Measurements from ENCODE around the gene AGTRAP.

AGTRAP gene

DNA sequence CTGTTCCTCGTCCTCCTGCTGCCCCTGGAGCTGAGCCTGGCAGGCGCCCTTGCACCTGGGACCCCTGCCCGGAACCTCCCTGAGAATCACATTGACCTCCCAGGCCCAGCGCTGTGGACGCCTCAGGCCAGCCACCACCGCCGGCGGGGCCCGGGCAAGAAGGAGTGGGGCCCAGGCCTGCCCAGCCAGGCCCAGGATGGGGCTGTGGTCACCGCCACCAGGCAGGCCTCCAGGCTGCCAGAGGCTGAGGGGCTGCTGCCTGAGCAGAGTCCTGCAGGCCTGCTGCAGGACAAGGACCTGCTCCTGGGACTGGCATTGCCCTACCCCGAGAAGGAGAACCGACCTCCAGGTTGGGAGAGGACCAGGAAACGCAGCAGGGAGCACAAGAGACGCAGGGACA is 29.6 kb upstream of the AGTRAP start:
- DNase-seq (ENCODE audit: low spot score), result no peak

DNA sequence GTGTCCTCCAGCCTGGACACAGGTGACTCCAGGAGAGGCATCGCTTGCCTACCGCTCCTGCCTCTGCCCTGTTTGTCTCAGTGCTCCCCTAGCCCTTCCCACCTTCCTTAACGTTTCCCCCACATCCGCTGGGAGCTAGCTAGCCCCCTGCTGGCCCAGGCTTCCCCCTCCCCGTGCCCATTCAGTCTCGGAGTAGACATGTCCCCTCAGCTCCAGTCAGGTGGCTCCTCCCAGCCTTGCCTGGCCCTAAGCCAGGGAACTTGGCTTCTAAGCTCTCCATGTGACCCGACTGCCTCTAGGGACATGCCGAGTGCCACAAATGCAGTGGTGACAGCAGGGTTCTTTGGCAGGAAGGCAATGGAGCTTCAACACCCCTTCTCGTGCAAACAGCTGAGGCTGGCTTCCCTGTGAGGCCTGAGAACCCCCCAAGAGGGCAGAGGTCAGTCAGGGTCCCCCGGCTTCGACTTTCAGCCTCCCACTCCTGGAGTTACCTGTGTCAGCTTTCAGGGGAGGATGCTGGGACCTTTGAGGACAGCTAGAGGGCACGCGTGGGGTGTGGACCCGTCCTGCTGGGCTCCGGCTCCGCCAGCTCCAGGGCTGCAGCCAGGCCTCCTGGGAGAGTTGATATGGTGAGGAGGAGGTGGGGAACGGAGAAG is 28.2 kb upstream of the AGTRAP start:
- no peak for DNase-seq (ENCODE audit: low spot score)

DNA sequence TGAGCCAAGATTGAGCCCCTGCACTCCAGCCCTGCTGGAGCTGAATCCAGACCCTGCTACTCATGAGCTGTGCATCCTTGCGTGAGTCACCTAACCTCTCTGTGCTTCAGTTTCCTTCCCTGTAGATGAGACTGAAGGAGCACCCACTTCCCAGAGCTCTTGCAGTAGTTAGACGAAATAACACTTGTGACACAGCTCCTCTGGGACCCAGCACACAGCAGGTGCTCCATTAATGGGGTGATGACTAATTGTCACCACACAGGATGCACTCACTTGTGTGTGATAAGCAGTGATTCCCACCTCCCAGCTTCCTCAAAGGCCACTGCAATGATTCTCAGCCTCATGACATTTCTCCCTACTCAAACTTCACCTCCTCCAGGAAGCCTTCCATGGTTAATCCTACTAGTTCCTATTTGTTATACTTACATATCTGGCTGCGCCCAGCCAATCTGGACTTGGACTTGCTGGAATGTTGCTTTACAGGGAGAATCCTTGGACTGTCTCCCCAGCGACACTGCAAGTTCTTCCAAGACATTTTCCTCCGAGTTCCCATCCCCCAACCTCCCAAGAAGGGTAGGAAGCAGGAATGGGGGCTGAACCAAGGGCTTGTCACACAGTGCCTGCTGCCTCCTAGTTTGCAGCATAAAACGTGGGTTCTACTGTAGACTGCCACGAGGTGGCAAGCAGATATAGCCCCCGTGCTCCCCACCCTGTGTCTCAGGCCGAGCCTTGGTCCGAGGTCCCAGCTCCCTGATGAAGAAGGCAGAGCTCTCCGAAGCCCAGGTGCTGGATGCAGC is 27.2 kb upstream of the AGTRAP start:
- DNase-seq (ENCODE audit: low spot score), result no peak

DNA sequence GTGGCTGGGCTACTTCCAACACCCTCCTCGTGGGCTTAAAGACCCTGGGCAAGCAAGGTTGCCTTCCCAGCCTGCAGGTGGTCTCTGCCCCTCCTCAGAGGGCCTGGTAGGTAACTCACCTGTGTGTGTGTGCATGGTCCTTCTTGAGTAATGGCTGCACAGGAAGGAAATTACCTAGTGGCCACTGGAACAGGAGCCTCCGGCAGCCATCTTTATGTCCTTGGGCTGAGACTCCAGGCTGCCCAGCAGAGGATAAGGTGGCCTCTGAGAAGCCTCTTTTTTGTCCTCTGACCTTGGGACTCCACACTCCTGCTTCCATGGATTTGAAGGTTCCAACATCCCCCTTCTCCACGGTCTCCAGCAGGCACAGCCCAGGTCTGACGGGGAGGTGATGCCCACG is 24.4 kb upstream of the AGTRAP start:
- no peak for DNase-seq (ENCODE audit: low spot score)

DNA sequence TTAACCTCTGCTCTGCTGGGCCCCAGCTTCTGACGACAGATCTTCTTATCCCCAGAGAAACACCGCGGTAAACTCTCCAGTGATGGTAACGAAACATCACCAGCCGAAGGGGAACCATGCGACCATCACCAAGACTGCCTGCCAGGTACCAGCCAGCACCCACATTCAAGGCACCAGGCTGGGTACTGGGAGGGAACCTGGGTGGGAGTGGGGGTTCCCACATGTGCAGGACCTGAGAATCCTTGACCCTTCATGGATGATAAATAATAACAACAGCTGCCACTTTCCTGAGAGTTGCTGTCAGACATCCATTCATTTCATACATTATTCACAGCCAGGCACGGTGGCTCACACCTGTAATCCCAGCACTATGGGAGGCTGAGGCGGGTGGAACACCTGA is 23.7 kb upstream of the AGTRAP start:
- DNase-seq (ENCODE audit: low spot score), result no peak

DNA sequence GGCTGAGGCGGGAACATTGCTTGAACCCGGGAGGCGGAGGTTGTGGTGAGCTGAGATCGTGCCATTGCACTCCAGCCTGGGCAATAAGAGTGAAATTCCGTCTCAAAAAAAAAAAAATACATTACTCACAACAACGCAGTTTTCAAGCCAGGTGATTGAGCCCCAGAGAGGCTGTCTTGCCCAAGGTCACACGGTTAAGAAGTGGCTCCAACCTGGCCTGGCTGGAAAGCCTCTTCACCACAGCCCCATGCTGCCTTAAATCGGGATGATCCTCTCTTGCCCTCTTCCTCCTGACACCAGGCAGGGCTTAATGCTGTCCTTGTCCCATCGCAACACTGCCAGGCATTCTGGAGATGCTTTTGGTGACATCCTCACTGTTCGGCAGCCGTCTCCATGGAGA is 22.8 kb upstream of the AGTRAP start:
- no peak for DNase-seq (ENCODE audit: low spot score)

DNA sequence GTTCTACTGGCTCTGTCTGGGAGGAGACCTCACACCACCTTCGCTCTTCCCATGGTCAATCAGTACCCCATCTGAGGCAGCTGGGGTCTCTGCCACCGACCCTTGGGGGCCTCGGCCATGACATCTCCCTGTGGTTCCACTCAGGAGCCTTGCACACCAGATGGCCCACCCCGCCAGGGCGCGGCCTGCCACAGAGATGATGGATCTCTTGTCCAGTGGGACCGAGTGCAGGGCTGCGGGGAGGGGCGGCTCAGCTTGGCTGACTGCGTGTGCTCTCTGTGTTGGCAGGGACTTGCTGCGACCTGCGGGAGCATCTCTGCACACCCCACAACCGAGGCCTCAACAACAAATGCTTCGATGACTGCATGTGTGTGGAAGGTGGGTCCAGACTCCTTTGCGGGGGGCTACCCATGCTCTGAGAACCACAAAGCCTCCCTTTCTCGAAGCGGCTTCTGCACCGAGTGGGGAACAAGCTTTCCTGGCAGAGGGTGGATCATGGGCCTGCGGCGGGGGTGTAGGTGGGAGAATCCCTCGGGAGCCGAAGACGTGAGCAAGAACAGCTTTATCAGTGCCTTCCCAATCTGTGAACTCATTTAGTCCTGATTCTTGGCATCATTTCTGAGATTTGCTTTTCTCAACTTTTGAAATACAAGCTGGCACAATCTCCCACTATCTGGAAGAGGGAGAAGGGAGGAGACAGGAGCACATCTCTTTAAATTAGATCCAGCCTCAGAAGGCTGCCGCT is 20.9 kb upstream of the AGTRAP start:
- DNase-seq (ENCODE audit: low spot score), result no peak

DNA sequence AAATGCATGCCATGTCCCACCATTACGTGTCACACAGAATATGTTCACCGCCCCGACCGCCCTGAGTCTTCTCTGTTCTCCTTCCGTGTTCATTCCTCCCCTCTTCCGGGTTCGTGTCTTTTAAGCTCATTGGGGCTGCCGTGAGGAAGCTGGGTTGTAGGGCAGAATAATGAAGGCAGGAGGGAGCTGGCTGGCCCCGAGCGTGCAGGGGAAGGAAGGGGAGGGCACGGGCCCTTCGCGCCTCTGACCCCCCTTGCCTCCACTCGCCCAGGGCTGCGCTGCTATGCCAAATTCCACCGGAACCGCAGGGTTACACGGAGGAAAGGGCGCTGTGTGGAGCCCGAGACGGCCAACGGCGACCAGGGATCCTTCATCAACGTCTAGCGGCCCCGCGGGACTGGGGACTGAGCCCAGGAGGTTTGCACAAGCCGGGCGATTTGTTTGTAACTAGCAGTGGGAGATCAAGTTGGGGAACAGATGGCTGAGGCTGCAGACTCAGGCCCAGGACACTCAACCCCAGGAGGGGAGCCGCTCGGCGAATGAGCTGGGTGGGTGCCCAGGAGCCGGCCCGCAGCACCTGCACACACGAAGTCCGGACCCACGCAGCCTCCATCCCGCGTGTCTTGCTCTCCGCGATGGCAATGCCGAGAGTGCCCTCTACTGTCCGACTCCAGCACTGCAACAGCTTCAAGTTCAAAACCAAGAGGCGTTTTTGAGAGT is 16.5 kb upstream of the AGTRAP start:
- DNase-seq (ENCODE audit: low spot score), result peak; percentile 86

DNA sequence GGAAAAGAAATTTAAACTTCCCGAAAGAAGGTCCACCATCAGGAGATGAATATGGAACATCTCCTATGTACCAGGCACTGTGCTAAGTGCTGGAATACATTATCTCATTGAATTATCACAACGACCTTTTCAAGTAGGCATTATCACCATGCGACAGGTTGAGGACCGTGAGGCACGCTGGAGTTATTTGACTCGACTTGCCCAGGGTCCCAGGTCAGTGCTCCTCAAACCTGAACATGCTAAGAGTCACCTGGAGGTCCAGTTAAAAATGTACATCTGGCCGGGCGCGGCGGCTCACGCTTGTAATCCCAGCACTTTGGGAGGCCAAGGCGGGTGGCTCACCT is 15.9 kb upstream of the AGTRAP start:
- no peak for DNase-seq (ENCODE audit: low spot score)

DNA sequence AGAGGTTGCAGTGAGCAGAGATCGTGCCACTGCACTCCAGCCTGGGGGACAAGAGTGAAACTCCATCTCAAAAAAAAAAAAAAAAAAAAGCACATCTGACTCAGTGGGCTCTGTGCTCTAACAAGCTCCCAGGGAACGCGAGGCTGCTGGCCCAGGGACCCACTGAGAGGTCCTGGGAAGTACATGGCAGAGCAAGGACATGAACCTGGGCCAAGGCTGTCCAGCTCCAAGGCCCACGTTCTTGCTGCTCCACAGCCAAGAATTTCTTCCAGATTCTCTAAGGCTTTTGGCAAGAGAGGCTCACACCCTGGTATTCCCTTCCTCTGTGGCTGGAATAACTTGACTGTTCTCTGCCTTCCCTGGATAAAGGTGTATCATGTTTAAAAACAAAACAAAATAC is 15.4 kb upstream of the AGTRAP start:
- no peak for DNase-seq (ENCODE audit: low spot score)

DNA sequence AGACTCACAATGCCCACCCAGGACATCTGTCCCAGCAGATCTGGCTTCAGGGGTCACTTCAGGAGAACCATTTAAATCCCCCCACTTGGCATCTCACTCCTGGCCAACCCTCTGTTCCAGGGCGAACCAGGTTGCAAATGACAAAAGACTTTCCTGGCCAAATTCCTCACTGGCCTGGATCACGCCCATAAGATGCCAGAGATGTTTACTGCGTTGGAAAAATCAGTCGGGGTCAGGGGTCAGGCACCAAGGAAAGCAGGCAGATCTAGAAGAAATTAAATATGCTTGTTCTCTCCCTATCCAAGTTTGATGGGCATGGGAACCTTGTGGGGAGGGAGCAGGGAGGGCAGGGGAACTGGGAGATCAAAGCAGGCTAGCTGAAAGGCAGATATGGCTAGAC is 14.6 kb upstream of the AGTRAP start:
- no peak for DNase-seq (ENCODE audit: low spot score)

DNA sequence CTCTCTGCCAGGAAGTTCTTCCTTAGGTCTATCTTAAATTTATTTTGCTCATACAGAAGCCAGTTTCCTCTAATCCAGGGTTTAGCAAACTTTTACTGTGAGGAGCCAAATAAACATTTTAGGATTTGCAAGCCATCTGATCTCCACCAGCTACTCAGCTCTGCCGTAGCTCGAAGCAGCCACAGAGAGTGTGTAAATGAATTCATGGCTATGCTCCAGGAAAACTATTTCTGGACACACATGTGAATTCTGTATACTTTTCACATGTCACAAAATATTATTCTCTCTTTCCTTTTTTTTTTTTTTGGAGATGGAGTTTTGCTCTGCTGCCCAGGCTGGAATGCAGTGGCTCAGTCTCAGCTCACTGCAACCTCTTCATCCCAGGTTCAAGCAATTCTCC is 13.4 kb upstream of the AGTRAP start:
- DNase-seq (ENCODE audit: low spot score), result no peak

DNA sequence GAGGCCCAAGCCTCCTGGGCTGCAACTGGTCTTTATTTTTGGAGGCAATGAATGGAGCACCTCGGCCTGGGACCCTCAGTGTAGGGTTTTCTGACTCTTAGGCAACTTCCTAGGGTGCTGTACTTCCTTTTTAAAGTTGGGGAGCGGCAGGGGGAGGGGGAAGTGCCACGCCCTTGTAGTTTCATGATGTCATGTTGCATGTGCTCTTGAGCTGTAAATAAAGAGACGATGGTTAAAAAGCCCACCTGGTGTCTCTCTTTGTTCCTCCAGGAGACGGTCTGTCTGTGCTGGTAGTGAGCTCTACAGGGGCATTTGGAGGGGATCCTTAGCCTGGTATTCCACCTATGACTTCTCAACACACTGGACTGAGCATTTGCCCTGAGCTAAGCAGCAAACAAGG is 10.3 kb upstream of the AGTRAP start:
- DNase-seq (ENCODE audit: low spot score), result no peak

DNA sequence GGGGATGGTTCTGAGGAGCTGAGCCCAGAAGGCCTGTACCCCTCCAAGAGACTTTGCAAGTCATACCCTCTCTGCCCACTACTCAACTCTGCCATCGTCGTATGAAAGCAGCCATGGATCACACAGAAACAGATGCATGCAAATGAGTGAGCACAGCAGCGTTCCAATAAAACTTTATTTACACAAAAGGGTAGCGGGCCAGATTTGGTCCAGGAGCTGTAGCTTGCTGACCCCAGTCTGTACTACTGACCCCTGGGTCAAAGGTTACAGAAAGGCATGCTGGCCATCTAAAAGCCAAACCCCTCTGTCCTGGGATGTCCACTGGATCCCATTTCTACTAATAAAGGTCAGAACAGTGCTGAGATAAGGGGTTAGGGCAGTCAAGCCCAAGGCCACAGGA is 8.8 kb upstream of the AGTRAP start:
- DNase-seq (ENCODE audit: low spot score), result no peak

DNA sequence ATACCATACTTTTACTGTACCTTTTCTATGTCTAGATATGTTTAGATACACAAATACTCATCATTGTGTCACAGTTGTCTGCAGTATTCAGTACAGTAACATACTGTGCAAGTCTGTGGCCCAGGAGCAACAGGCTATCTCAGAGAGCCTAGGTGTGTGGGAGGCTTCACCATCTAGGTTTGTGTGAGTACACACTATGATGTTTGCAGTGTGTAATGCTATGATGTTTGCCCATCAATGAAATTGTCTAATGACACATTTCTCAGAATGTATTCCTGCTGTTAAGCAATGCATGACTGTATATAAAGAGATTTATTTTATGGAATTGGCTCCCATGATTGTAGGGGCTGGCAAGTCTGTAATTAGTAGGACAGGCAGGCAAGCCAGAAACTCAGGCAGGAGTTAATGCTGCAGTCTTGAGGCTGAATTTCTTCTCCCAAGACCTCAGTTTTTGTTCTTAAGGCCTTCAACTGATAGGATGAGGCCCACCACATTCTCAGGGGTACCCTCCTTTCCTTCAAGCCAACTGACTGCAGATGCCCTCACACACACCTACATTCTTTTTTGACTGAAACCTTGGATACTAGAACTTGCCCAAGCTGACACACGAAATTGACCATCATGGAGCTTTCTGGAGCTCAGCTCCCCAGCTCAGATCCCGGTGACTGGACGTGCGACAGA is 7.7 kb upstream of the AGTRAP start:
- DNase-seq (ENCODE audit: low spot score), result no peak

DNA sequence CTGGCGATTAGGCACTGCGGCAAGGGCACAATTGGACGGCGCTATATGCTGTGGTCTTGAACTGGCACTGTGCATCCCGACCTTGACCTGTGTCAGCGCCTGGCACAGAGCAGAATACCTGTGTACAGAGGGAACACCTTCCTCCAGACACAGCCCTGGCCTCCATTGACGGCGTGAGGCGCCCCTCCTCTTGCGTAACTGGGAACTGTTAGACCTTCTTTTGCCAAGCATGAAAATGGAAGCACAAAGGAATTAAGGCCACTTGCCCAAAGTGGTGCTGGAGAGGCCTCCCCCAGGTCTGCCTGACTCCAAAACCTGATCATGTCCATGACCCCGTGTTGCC is 6.8 kb upstream of the AGTRAP start:
- no peak for DNase-seq (ENCODE audit: low spot score)

DNA sequence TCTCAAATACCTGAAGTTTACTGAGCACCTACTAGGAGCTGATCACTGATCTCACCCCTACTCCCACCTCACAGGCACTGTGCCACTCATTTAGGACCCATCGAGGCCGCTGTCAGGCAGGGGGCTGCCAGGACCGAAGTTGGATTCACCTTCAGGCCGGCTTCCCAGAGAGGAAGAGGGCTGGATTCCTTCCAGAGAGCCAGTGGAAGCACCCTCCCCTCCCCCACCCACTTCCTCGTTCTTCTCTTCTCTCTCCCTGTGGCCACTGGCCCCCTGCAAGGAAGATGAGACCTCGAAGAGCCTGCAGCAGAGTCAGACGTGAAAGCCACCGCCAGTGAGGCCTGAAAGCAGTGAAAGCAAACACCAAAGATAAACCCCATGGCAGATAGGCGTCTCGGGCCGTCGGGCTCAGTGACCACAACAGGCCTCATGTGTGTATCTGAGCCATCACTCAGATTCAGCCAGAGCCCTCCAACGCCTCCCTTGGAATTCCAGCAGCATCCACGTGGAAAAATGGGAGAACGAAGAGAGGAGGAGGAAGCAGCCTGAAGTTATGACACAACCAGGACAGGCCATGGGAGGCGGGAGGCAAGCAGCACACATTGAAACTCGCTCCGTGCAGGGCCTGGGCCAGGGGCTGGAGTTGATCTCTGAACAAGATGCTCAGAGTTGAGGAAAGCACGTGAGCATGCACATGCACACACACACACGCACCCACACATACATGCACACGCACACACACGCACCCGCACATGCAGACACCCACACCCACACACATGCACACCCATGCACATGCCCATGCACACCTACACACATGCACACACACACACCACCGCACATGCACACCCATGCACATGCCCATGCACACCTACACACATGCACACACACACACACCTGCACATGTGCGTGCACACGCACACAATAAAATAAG is 6.2 kb upstream of the AGTRAP start:
- DNase-seq (ENCODE audit: low spot score), result no peak

DNA sequence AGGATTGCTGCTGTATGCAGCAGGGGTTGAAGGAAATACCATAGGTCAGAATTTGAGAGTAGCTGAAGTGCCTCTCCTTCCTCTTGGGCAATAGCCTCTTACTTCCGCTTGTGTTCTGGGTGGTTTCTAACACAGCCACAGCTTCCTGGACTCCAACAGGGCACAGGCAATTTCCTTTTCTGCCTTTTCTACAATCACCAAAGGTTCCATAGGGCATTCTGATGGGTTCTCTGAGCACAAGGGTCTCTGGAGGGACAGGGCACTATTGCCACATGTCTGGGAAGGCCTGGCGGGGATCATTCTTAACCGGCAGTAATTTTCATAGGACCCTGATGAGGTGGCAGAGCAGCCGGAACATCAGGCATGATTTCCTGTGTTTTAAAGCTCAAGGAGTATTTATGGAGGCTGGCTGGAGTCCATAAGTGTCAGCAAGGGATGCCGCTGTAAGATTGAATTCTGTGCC is 5.5 kb upstream of the AGTRAP start:
- DNase-seq (ENCODE audit: low spot score), result peak; percentile 67

DNA sequence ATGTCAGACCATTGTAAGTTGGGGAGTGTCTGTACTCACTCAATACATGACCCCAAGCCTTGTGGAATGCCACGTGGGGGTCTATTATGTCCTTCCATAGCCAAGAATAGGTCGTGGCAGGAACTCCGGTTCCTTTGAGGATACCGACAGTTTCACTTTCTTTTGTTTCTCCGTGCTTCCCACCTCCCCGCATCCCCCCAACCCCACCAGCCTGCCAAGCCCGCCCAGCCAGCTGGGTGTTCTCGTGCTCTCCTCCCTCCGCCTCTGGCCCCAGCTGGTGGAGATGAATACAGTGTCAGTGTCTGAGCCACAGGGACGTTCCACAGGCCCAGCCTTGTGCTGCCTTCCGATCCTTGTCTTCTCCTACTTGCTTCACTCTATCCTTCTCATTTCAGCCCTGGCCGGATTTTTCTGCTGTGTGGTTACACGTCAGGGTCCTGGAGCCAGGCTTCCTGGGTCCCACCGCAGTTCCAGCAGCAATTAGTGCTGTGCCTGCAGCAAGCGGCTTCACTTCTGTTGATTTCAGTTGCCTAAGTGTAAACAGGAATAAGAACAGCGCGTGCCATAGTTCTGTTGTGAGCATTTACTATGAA is 4.1 kb upstream of the AGTRAP start:
- no peak for DNase-seq (ENCODE audit: low spot score)

DNA sequence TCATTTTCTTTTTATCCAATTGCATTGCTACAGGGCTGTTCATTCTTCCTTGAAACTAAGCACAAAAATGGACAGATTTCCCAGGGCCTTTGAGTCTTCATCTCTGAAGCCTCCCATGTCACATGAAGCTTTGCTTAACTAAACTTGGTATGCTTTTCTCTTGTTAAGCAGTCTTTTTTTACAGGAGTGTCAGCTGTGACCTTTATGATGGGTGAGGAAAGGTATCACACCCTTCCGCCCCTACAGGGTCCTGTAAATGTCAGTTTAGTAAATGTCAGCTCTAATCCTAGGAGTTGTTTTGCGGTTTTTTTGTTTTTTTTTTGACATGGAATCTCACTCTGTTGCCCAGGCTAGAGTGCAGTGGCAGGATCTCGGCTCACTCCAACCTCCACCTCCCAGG is 2.6 kb upstream of the AGTRAP start:
- DNase-seq (ENCODE audit: low spot score), result no peak

DNA sequence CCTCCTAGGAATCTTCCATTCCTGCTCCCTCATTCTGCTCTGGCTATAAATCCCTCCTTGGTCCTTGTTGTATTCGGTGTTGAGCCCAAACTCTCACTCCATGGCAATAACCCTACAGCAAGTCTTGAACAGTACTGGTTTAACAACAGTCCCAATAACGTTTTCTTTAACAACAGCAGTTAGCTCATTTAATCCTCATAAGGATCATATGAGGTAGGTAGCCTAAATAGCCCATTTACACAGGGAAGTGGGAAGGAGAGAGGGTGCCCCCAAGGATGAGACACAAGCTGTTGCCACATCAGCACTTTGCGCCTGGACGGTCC is 444 bp upstream of the AGTRAP start:
- no peak for DNase-seq (ENCODE audit: low spot score)
